GM12878 (cell line): ENCODE results near the gene PRKCI. TPM values are rescaled to one million over a fixed set of nuclear protein-coding genes. Genes with fewer than 3 reads are reported as not detected.

Experiments
- ATAC-seq: fragments of 200-7000 bp; cut with Tn5 transposase; 3 replicates; pipeline ENCODE4 v1.9.1; 2020; ENCODE audit warnings: mild to moderate bottlenecking, moderate library complexity
- BruUV-seq: library from RNA; stranded (reverse); fragments of 400-500 nt; replicated peaks from 2 replicates; lab custom pipeline; 2021; lab: Mats Ljungman, UMichigan
- CTCF ChIA-PET: fragments of 300-600 bp; sonication (Branson Sonifier 250); formaldehyde crosslinking; extraction: SDS; loops from one replicate; lab custom pipeline; 2021; ENCODE audit warnings: inconsistent platforms; lab: Yijun Ruan, JAX
- POLR2A ChIA-PET: fragments of 350-600 bp; formaldehyde crosslinking; extraction: SDS; loops from one replicate; lab custom pipeline; 2021; ENCODE audit warnings: inconsistent platforms; lab: Charles Lee
- RAD21 ChIA-PET: fragments of 300-600 bp; sonication (Branson Sonifier 250); formaldehyde crosslinking; loops from one replicate; lab custom pipeline; 2023; ENCODE audit warnings: antibody characterized with exemption; ENCODE audit not compliant: unreplicated experiment; lab: Charles Lee
- SMC1A ChIA-PET: fragments of 300-600 bp; sonication (Branson Sonifier 250); formaldehyde crosslinking; loops from one replicate; lab custom pipeline; 2023; ENCODE audit not compliant: unreplicated experiment, uncharacterized antibody; lab: Charles Lee
- DNase-seq: peaks from one replicate; pipeline ENCODE4 v3.0.0-alpha.2; 2011; ENCODE audit warnings: low read depth, low spot score
- FAIRE-seq: peaks from 3 replicates; lab custom pipeline; 2011; peaks lifted over from hg19 to GRCh38; lab: Jason Lieb, UNC
- H2AFZ ChIP-seq: 2 replicates; pipeline ENCODE4 v1.6.0; 2011; ENCODE audit warnings: low read depth, low read length, control low read depth; ENCODE audit not compliant: control insufficient read depth
- H3K27ac ChIP-seq: 2 replicates; pipeline ENCODE4 v1.5.1; 2011; ENCODE audit warnings: control low read depth; ENCODE audit not compliant: control insufficient read depth, insufficient read depth
- H3K27me3 ChIP-seq, 2 experiments: replicated peaks in 1 of 2; 2 replicates each; pipeline versions ENCODE4 v1.6.0 to v1.6.1; 2011; ENCODE audit warnings: low read length in 1 of 2; ENCODE audit not compliant: control insufficient read depth in 2 of 2, insufficient read depth in 2 of 2
- H3K36me3 ChIP-seq, 2 experiments: 2 replicates each; pipeline ENCODE4 v1.5.1; 2011; ENCODE audit warnings: low read length in 1 of 2; ENCODE audit not compliant: control insufficient read depth in 2 of 2, insufficient read depth in 2 of 2
- H3K4me1 ChIP-seq: 2 replicates; pipeline ENCODE4 v1.6.1; 2011; ENCODE audit warnings: mild to moderate bottlenecking, low read length, moderate library complexity, mixed read lengths; ENCODE audit not compliant: control insufficient read depth, insufficient read depth
- H3K4me2 ChIP-seq: 2 replicates; pipeline ENCODE4 v1.6.0; 2011; ENCODE audit warnings: control low read depth; ENCODE audit not compliant: control insufficient read depth, insufficient read depth
- H3K4me3 ChIP-seq: fragments of 200-600 bp; sonication (generic); 2 replicates; pipeline ENCODE4 v1.5.1; 2016
- H3K79me2 ChIP-seq: 2 replicates; pipeline ENCODE4 v1.6.0; 2011; ENCODE audit warnings: low read length; ENCODE audit not compliant: control insufficient read depth, insufficient read depth
- H3K9ac ChIP-seq: 2 replicates; pipeline ENCODE4 v1.8.0; 2011; ENCODE audit warnings: low read length, control low read depth, mixed read lengths; ENCODE audit not compliant: control insufficient read depth, insufficient read depth
- H3K9me3 ChIP-seq: replicated peaks from 3 replicates; pipeline ENCODE4 v1.5.1; 2011; ENCODE audit warnings: mild to moderate bottlenecking, low read length; ENCODE audit not compliant: control insufficient read depth, insufficient read depth
- H4K20me1 ChIP-seq: 2 replicates; pipeline ENCODE4 v1.6.0; 2011; ENCODE audit not compliant: control insufficient read depth, insufficient read depth
- GABPA ChIP-seq: IDR thresholded peaks from 2 replicates; pipeline ENCODE4 v1.6.1; 2014; ENCODE audit warnings: antibody characterized with exemption, low read depth, mild to moderate bottlenecking, inconsistent platforms
- SP1 ChIP-seq: IDR thresholded peaks from one replicate; pipeline ENCODE4 v1.6.1; 2011; ENCODE audit warnings: low read depth, low read length
- WGBS: methylation state at CpG from one replicate; pipeline ENCODE4 v1.1.6; 2016; ENCODE audit warnings: low lambda C conversion rate; ENCODE audit not compliant: insufficient replicate concordance, insufficient coverage; ENCODE audit errors: missing lambda C conversion rate; 5-methylcytosine and 5-hydroxymethylcytosine counted together
- in situ Hi-C: fragments of 300-500 bp; cut with MboI; formaldehyde crosslinking; loops from 9 replicates; pipeline ENCODE4 v1.14.3; 2018; ENCODE audit warnings: mixed read lengths
- intact Hi-C: fragments of 100-400 bp; cut with micrococcal nuclease; formaldehyde crosslinking; loops from one replicate; pipeline ENCODE4 v1.14.2; 2022; ENCODE audit not compliant: unreplicated experiment
- polyA plus RNA-seq, 11 experiments: library from polyadenylated mRNA; depleted of rRNA in 4 of 11; unstranded in 6 of 11; stranded (reverse) in 5 of 11; fragments of >200 nt; fragmentation: Nextera tagmentation in 4 of 11; fragmentation: Illumina TruSeq in 1 of 11; extraction: Ambion mirVana in 4 of 11; extraction: Trizol in 1 of 11; gene quantifications; 1 replicate in 1 of 11; 2 replicates in 10 of 11; pipeline versions ENCODE4 v1.2.1 to v1.2.3, GENCODE V29; 2011 to 2016; ENCODE audit warnings: inconsistent platforms in 2 of 11, missing spikeins in 2 of 11, low read depth in 1 of 11
- total RNA-seq, 4 experiments: library from RNA; depleted of rRNA in 3 of 4; stranded (reverse); fragments of >200 nt in 3 of 4; fragmentation: Illumina TruSeq in 1 of 4; extraction: Trizol in 1 of 4; gene quantifications; 2 replicates each; pipeline versions ENCODE4 v1.2.1 to v1.2.3, GENCODE V29; 2013 to 2021
- TF ChIP-seq, protein P1 (sequence below): fragments of 450-650 bp; formaldehyde crosslinking; IDR thresholded peaks from 2 replicates; pipeline ENCODE4 v1.4.0; 2020; ENCODE audit warnings: mild to moderate bottlenecking, moderate library complexity
- TF ChIP-seq, protein P2 (sequence below): fragments of 450-650 bp; conservative IDR thresholded peaks from 2 replicates; pipeline ENCODE4 v1.6.1; 2017; ENCODE audit warnings: mild to moderate bottlenecking, moderate library complexity
- TF ChIP-seq, protein P3 (sequence below): IDR thresholded peaks from 2 replicates; pipeline ENCODE4 v1.6.1; 2011; ENCODE audit warnings: borderline replicate concordance, low read depth, mild to moderate bottlenecking, moderate library complexity, low read length; ENCODE audit not compliant: insufficient read depth, poor library complexity, severe bottlenecking

The PRKCI gene
- total and polyA plus RNA-seq, 10 of the 15 experiments (the other 5 are each of a cell fraction or from before 2014, with no cell fraction given) = 3.5 to 15.4 (median 11.8) TPM

DNA sequence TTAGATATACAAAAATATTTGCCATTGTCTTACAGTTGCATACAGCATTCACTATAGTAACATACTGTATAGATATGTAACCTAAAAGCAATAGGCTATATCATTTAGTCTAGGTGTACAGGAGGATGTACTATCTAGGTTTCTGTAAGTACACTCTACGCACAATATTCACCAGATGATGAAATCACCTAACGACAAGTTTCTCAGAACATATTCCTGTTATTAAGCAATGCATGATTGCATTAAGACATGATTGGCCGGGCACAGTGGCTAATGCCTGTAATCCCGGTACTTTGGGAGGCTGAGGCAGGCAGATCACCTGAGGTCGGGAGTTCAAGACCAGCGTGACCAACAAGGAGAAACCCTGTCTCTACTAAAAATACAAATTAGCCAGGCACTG is 14.5 kb upstream of the PRKCI start:
- Histone ChIP-seq H3K4me3 (no peak overlapping the region), H3K4me1 (peaks cover 3% of the 10 kb centered on the region; the same call in 1 of the 2 replicates), H3K9ac (no peak overlapping the region), H3K9me3 (no peaks in the 10 kb centered on the region), H3K27ac (no peak overlapping the region), H2AFZ (no peak overlapping the region), H3K36me3 (no peaks in the 10 kb centered on the region), H3K4me2 (no peak overlapping the region), H3K79me2 (no peaks in the 10 kb centered on the region), H4K20me1 (no peaks in the 10 kb centered on the region), H3K27me3 (no peaks in the 10 kb centered on the region)
- intact Hi-C loops = no loop called here
- WGBS = 61% methylated on average over 6 of the region's 6 CpGs
- TF ChIP-seq SP1 = no peak
- TF ChIP-seq, protein P1, sequence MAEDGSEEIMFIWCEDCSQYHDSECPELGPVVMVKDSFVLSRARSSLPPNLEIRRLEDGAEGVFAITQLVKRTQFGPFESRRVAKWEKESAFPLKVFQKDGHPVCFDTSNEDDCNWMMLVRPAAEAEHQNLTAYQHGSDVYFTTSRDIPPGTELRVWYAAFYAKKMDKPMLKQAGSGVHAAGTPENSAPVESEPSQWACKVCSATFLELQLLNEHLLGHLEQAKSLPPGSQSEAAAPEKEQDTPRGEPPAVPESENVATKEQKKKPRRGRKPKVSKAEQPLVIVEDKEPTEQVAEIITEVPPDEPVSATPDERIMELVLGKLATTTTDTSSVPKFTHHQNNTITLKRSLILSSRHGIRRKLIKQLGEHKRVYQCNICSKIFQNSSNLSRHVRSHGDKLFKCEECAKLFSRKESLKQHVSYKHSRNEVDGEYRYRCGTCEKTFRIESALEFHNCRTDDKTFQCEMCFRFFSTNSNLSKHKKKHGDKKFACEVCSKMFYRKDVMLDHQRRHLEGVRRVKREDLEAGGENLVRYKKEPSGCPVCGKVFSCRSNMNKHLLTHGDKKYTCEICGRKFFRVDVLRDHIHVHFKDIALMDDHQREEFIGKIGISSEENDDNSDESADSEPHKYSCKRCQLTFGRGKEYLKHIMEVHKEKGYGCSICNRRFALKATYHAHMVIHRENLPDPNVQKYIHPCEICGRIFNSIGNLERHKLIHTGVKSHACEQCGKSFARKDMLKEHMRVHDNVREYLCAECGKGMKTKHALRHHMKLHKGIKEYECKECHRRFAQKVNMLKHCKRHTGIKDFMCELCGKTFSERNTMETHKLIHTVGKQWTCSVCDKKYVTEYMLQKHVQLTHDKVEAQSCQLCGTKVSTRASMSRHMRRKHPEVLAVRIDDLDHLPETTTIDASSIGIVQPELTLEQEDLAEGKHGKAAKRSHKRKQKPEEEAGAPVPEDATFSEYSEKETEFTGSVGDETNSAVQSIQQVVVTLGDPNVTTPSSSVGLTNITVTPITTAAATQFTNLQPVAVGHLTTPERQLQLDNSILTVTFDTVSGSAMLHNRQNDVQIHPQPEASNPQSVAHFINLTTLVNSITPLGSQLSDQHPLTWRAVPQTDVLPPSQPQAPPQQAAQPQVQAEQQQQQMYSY (CRISPR knock-in tag) = no peak
- TF ChIP-seq GABPA = no peak
- TF ChIP-seq, protein P2, sequence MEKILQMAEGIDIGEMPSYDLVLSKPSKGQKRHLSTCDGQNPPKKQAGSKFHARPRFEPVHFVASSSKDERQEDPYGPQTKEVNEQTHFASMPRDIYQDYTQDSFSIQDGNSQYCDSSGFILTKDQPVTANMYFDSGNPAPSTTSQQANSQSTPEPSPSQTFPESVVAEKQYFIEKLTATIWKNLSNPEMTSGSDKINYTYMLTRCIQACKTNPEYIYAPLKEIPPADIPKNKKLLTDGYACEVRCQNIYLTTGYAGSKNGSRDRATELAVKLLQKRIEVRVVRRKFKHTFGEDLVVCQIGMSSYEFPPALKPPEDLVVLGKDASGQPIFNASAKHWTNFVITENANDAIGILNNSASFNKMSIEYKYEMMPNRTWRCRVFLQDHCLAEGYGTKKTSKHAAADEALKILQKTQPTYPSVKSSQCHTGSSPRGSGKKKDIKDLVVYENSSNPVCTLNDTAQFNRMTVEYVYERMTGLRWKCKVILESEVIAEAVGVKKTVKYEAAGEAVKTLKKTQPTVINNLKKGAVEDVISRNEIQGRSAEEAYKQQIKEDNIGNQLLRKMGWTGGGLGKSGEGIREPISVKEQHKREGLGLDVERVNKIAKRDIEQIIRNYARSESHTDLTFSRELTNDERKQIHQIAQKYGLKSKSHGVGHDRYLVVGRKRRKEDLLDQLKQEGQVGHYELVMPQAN = no peak
- TF ChIP-seq, protein P3, sequence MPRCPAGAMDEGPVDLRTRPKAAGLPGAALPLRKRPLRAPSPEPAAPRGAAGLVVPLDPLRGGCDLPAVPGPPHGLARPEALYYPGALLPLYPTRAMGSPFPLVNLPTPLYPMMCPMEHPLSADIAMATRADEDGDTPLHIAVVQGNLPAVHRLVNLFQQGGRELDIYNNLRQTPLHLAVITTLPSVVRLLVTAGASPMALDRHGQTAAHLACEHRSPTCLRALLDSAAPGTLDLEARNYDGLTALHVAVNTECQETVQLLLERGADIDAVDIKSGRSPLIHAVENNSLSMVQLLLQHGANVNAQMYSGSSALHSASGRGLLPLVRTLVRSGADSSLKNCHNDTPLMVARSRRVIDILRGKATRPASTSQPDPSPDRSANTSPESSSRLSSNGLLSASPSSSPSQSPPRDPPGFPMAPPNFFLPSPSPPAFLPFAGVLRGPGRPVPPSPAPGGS = no peak
- CTCF ChIA-PET = no interaction called here
- in situ Hi-C loops = no loop called here
- RAD21 ChIA-PET = no interaction called here
- DNase-seq (no peak), FAIRE-seq (no peak), ATAC-seq (no peak)
- SMC1A ChIA-PET = no interaction called here
- BruUV-seq = no TSS peak
- POLR2A ChIA-PET = no interaction called here
